ENCODE data around the gene CPT1A. TPM values are rescaled to one million over a fixed set of nuclear protein-coding genes. Genes with fewer than 3 reads are reported as not detected.

Gene CPT1A
- total RNA-seq, 4 donors from 2014 or later, result 6.9 to 32.1 (median 12.9) TPM

GRCh38 chr11:68763181-68763721, 78.5 kb downstream of the CPT1A start:
- no peak for DNase-seq
- TF ChIP-seq POLR2A (IDR thresholded peaks at IDR 0.05), result no peak
- TF ChIP-seq, protein P1, sequence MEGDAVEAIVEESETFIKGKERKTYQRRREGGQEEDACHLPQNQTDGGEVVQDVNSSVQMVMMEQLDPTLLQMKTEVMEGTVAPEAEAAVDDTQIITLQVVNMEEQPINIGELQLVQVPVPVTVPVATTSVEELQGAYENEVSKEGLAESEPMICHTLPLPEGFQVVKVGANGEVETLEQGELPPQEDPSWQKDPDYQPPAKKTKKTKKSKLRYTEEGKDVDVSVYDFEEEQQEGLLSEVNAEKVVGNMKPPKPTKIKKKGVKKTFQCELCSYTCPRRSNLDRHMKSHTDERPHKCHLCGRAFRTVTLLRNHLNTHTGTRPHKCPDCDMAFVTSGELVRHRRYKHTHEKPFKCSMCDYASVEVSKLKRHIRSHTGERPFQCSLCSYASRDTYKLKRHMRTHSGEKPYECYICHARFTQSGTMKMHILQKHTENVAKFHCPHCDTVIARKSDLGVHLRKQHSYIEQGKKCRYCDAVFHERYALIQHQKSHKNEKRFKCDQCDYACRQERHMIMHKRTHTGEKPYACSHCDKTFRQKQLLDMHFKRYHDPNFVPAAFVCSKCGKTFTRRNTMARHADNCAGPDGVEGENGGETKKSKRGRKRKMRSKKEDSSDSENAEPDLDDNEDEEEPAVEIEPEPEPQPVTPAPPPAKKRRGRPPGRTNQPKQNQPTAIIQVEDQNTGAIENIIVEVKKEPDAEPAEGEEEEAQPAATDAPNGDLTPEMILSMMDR (IDR thresholded peaks at IDR 0.05 in 4 of 5, conservative IDR thresholded peaks at IDR 0.05 in 1 of 5), result no peak
- Histone ChIP-seq H3K27me3 (no peaks in the 10 kb centered on the region), H3K27ac (no peak overlapping the region), H3K9me3 (no peaks in the 10 kb centered on the region), H3K4me1 (no peaks in the 10 kb centered on the region), H3K4me3 (no peak overlapping the region), H3K36me3 (peaks cover 0 to 77% of the 10 kb centered on the region in 2 donors)
- intact Hi-C loops (cut with DNase I; ENCODE audit: low total_unique reads) (no loop called here), in situ Hi-C loops (cut with MboI; ENCODE audit: low sequenced_read_pairs in 4 of 4) (loop anchor here in 1 of 4 donors (25.0 kb wide), 1 partner anchor 99 kb away; no protein-coding TSS in a partner anchor)
- ATAC-seq, result no peak

DNA sequence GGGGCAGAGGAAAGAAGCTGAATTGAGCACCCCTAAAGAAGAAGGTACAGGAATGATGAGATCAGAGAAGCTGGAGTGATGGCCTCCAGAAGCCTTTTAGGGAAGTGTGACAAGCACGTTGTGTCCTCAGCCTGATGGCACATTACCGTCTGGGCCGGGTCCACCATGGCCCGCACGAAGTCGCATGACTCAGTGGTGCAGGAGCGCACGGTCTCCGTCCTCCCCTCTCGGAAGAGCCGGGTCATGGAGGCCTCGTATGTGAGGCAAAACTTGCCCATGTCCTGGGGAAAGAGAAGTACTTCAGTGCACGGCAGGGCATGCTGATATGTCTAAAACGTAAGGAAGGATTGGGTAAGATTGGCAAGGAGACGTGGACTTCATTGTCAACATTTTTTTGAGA, 79.2 kb downstream of the CPT1A start:
- peaks cover 0 to 81% of the 10 kb centered on the region in 2 donors for H3K36me3 ChIP-seq
- H3K9me3 ChIP-seq, result no peaks in the 10 kb centered on the region
- in situ Hi-C loops (cut with MboI; ENCODE audit: low sequenced_read_pairs in 4 of 4), result loop anchor here in 1 of 4 donors (25.0 kb wide), 1 partner anchor 100 kb away; no protein-coding TSS in a partner anchor
- no peak overlapping the region for H3K27ac ChIP-seq
- no peaks in the 10 kb centered on the region for H3K4me1 ChIP-seq
- no peak overlapping the region for H3K4me3 ChIP-seq
- intact Hi-C loops (cut with DNase I; ENCODE audit: low total_unique reads), result no loop called here
- ATAC-seq (no peak), DNase-seq (no peak)
- TF ChIP-seq POLR2A (IDR thresholded peaks at IDR 0.05), result no peak
- TF ChIP-seq, protein P1 (IDR thresholded peaks at IDR 0.05 in 4 of 5, conservative IDR thresholded peaks at IDR 0.05 in 1 of 5), result no peak
- no peaks in the 10 kb centered on the region for H3K27me3 ChIP-seq

GRCh38 chr11:68761801-68762200, 79.9 kb downstream of the CPT1A start:
- no peak overlapping the region for H3K27ac ChIP-seq
- no peaks in the 10 kb centered on the region for H3K4me1 ChIP-seq
- intact Hi-C loops (cut with DNase I; ENCODE audit: low total_unique reads) (no loop called here), in situ Hi-C loops (cut with MboI; ENCODE audit: low sequenced_read_pairs in 4 of 4) (loop anchor here in 1 of 4 donors (25.0 kb wide), 1 partner anchor 100 kb away; no protein-coding TSS in a partner anchor)
- no peak for TF ChIP-seq POLR2A (IDR thresholded peaks at IDR 0.05)
- TF ChIP-seq, protein P1 (IDR thresholded peaks at IDR 0.05 in 4 of 5, conservative IDR thresholded peaks at IDR 0.05 in 1 of 5), result no peak
- no peaks in the 10 kb centered on the region for H3K9me3 ChIP-seq
- H3K36me3 ChIP-seq, result peaks cover 0 to 84% of the 10 kb centered on the region in 2 donors
- H3K27me3 ChIP-seq, result no peaks in the 10 kb centered on the region
- ATAC-seq, result no peak
- no peak for DNase-seq
- no peak overlapping the region for H3K4me3 ChIP-seq

DNA sequence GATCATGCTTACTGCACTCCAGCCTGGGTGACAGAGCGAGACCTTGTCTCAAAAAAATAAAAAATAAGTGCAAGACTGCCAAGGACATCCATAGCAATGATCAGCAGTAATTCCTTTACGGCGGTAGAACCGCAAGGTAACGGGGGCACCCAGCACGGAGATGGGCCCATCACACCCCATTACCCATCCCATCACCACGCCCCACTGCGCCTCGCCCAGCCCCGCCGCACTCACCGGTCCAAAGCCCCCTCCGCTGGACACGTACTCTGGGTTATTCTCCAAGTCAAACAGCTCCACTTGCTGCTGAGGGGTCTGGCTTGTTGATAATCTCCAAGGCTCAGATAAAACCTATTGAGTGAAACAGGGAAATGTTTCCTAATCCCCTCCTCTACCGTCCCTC, 81.7 kb downstream of the CPT1A start:
- TF ChIP-seq, protein P1 (IDR thresholded peaks at IDR 0.05 in 4 of 5, conservative IDR thresholded peaks at IDR 0.05 in 1 of 5), result no peak
- TF ChIP-seq POLR2A (IDR thresholded peaks at IDR 0.05), result no peak
- no peak for DNase-seq
- H3K36me3 ChIP-seq, result peaks cover 0 to 79% of the 10 kb centered on the region in 2 donors

More for the DNA sequence above, 81.7 kb downstream of the CPT1A start:
- in situ Hi-C loops (cut with MboI; ENCODE audit: low sequenced_read_pairs in 4 of 4), result loop anchor here in 1 of 4 donors (25.0 kb wide), 1 partner anchor 102 kb away; no protein-coding TSS in a partner anchor
- no peak overlapping the region for H3K27ac ChIP-seq
- no peak overlapping the region for H3K4me3 ChIP-seq
- H3K27me3 ChIP-seq, result no peaks in the 10 kb centered on the region
- no peak for ATAC-seq
- no peaks in the 10 kb centered on the region for H3K9me3 ChIP-seq
- intact Hi-C loops (cut with DNase I; ENCODE audit: low total_unique reads), result no loop called here
- no peaks in the 10 kb centered on the region for H3K4me1 ChIP-seq
